HG02938 (cell line): ENCODE data around the gene NTF3.

Source experiments
- ATAC-seq: cut with Tn5 transposase; IDR thresholded peaks from one replicate; pipeline ENCODE4 v1.9.1; 2021; ENCODE audit warnings: mild to moderate bottlenecking, moderate library complexity; ENCODE audit not compliant: unreplicated experiment

The NTF3 gene

DNA sequence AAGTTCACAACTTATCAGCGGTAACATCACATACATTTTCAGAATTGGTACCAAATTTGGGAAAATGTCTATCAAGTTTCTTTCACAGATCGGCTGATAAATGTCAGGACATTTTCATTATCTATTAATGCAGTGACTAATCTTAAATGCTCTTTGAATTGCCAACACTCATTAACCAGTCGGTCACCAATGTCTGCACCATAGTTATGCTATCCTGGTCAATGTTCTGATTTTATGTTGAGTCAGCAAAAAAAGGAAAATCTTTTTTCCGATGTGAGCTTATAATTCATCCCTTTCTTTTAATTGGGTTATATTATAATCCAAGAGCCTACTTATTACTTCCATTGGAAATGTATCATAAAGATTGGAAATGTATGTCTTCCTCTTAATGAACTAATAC, 77.2 kb downstream of the NTF3 start:
- ATAC-seq = no peak

GRCh38 chr12:5509557-5509956, 77.6 kb downstream of the NTF3 start:
- no peak for ATAC-seq

DNA sequence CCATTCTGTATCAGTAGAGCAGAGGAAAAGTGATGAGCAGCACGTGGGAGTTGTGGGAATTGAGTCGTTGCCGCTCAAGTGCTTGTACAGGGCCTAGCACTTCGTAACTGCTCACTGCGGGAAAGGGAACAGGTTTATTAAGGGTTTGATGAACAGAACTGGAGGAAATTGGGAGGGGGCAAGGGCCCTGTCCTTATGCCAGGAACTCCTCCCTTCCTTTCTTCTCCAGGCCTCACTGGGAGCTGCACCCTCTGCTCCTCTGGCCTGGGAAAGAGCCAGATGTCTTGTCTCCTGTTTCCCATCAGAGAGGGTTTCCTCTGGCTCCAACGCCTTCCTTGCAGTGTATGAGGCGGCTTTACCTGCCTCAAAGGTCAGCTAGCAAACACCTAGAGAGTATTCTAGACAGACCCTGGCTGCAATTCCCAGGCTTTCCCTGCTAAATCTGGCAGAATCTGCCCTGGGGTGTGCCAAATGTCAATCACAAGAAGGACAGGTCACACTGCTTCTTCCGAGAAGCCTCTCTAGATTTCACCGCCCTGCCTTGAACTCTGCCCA, 78.4 kb downstream of the NTF3 start:
- no peak for ATAC-seq

GRCh38 chr12:5511256-5511643, 79.3 kb downstream of the NTF3 start:
- no peak for ATAC-seq

- ATAC-seq = no peak
Measured at GRCh38 chr12:5511644-5512600, 80.0 kb downstream of the NTF3 start.

DNA sequence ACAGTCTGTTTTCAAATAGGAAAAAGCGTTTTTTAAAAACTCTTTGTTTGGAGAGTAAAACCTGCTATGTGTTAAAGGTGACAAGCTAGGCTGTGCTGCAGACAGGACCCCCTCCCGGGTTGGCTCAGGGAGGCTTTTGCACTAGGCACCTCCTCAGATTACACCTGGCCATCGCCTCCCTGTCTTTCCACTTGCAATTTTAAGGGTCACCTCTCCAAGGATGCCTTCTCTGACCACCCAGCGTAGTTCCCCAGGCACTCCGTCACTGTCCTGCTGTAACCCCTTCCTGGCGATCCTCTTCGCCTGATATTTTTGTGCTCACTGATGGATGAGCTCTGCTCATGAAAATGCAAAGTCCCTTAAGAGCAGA, 80.7 kb downstream of the NTF3 start:
- ATAC-seq = no peak

GRCh38 chr12:5513406-5513805, 81.5 kb downstream of the NTF3 start:
- ATAC-seq = no peak

DNA sequence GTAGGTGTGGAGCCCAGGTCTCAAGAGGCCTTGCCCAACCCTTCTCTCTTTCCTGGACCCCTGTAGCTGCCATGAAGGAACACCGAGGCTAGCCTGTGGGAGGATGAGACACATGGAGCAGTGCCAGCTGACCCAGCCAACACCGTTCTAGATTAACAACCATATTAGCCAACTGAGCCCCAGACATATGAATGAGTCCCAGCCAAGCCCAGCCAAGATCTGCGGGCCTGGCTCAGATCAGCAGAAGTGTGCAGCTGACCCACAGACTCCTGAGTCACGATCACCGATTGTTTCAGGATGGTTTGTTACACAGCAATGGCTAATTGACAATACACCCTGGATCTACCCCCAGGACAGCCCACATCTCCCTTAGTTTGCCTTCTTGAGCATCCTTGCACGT, 82.1 kb downstream of the NTF3 start:
- no peak for ATAC-seq

DNA sequence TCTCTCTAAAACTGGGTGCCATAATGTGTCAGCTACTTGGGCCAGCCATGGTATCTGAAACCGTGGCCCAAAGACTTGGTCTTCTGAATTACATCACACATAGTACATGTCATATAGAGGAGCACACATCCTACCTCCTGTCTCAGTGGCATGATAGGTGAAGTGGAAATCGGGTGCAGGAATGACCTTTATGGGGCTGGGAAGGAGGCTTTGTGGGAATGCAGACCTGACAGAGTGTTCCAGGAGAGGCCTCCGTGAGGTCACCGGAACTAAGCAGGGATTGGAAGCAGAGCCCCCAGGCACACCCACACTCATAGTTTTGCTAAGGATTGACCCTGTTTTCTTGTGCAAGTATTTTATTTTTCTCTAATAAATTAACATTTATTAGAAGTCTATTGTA, 82.6 kb downstream of the NTF3 start:
- ATAC-seq = no peak

DNA sequence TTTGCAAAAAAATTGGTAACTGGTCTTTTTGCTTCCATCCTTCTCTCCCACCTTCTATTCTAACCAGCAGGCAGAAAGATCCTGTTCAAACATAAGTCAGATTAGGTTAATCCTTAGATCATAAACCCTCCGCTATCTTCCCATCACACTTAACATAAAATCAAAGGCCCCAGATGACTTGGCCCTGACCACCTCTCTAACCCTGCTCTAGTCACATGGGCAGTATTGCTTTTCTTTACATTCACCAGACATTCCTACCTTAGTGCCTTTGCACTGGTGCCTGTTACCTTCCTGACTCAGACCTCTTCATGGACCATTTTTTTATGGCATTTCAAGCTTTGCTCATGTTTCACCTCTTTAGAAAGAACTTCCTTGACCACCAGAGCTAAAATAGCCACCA, 83.5 kb downstream of the NTF3 start:
- ATAC-seq = no peak

- ATAC-seq = no peak
Measured at GRCh38 chr12:5516371-5517241, 84.7 kb downstream of the NTF3 start.

DNA sequence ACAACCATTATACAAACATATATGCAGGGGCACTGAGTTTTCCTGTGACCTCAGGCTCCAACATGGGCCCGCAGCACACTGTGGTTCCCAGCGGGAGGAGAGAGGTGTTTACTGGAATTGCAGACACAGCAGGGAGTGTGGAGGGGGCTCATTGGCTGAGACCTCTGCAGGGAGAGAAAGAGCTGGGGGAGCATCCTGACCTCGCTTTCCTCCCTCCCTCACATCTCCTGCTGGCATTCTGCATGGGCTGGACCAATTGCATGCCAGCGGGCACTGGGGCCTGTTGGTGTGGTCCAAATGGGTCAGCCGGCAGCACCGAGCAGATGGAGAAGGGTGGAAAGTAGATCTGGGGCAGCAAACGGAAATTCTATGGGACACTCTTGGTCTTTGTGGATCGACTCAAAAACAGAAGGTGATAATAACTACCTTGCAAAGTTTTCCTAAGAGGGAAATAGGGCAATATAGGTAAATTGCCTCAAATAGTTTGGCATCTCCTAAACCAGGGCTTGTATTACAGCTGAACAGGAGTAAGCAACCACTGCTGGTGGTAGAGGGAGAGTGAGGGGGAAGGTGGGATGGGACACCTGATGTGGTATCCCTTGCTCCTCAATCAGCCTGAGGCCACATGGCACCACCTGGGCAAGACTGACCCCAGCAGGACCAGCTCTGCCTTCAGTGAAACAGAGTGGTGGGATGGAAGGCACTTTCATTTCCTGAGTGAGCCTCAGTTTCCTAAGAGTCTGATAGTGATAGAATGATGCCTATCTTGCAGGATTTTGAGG, 86.9 kb downstream of the NTF3 start:
- ATAC-seq = no peak

- no peak for ATAC-seq
Measured at GRCh38 chr12:5520037-5520436, 88.1 kb downstream of the NTF3 start.

DNA sequence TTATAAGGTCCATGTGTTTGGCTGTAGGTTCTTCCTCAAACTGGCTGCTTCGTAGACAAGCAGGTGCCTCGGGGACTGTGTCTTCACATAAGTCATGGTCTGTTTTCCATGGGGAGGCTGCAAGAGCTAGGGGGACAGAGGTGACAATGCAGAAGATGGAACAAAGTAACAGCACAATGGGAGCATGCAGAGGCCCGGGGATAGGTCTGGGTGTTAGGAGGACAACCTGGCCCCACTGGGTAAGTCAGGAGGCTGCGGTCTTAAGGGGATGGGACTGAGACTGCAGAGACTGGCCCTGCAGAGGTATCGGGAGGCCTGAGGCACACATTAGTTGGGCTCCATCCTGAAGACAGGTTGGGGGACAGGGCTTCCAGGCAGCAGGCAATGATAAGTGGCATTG, 88.9 kb downstream of the NTF3 start:
- ATAC-seq = no peak

DNA sequence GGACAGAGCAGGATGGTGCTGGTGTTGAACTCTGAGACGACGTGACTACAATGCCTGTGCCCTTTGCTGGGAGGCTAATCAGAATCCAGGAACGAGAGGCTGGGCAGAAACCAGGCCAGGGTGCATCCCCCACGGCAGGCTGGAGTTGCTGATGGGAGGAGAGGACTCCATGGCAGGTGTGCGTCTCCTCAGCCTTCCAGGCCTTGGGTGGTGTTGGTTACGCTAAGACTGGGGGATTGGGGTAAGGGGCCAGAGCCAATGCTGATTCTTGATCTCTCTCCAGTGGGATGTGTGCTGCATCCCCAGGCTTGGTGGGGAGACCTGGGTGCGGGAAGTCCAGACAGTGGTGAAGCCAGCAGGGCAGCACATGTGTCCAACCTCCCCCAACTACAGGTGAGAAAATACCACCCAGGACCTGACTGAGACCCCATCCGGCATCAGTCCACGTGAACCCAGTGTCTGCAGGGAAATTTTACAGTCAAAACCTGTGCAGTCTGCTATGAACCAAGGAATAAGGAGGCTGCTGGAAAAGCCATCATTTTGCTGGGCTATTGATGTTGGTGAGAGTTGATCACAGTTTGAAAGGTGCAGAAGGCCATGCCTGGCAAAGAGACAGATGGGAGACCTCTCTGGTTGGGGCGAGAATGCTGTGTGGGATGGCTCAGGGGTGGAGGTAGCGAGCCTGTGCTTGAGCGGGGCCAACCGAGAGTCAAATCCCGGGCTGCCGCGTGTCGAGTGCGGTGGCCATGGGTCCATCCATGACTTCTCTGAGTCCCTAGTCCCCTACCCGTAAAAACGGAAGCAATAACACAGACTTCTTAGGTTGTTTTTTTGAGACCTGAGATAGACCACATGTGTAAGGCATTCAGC, 89.8 kb downstream of the NTF3 start:
- no peak for ATAC-seq

- ATAC-seq = no peak
Measured at GRCh38 chr12:5522432-5523335, 90.8 kb downstream of the NTF3 start.

- no peak for ATAC-seq
Measured at GRCh38 chr12:5523396-5524115, 91.6 kb downstream of the NTF3 start.

- no peak for ATAC-seq
Measured at GRCh38 chr12:5524116-5524768, 92.3 kb downstream of the NTF3 start.
